ENCODE data around the gene ARMC6. TPM values are rescaled to one million over a fixed set of nuclear protein-coding genes. Genes with fewer than 3 reads are reported as not detected.

Gene ARMC6
- total and polyA plus RNA-seq, 2 of the 13 experiments (the other 11 are each of a cell fraction or from before 2014, with no cell fraction given) = 16.2 to 36.8 TPM

DNA sequence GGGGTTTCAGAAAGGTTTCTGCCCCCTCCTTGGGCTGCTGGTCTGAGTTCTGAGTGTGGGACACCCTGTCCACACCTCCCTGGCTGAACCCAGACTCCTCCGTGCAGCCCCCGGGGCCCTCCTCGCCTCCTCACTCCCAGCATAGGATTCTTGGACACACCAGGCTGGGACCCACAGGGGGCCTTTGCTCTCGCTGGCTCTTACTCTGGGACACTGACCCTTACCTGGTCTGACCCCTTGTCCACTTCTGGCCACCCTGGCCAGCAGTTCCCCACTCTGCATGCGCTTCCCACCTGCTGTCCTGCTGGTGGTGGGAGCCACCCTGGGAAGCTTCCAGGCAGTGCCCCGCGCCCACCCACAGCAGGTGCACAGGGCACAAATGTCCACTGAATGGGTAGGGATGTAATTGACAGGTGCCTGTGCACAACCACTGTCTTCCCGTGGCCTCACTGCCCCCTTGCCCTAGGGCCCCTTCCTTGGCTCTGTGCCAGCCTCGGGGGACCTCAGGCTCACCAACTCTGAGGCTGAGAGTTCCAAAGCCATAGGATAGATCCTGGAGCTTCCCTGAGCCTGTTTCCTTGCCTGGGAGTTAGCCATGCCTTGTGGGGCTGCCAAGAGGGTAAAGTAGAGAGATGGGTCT lies 23.4 kb downstream of the ARMC6 start:
- Histone ChIP-seq H3K36me3 (replicated peaks in 1 of 2; ENCODE audit: control insufficient read depth in 1 of 2, insufficient read depth in 2 of 2, low read length in 2 of 2) (peaks cover 28 to 58% of the 10 kb centered on the region in 2 experiments), H3K4me2 (ENCODE audit: low read depth, low read length) (no peak overlapping the region), H3K9ac (ENCODE audit: insufficient read depth, low read depth, low read length) (no peak overlapping the region), H4K20me1 (ENCODE audit: insufficient read depth, low read length) (no peaks in the 10 kb centered on the region), H3K27me3 (ENCODE audit: control insufficient read depth in 1 of 2, insufficient read depth in 2 of 2, low read length in 2 of 2) (no peaks in the 10 kb centered on the region), H3K79me2 (ENCODE audit: insufficient read depth, low read length) (no peaks in the 10 kb centered on the region), H3K9me3 (ENCODE audit: low read length) (no peaks in the 10 kb centered on the region), H3K4me1 (ENCODE audit: insufficient read depth, low read length) (peaks cover 41% of the 10 kb centered on the region), H3K27ac (ENCODE audit: extremely low read length, insufficient read depth, low read length) (no peak overlapping the region), H2AFZ (ENCODE audit: low read length) (no peak overlapping the region), H3K4me3 (replicated peaks in 1 of 3; ENCODE audit: insufficient read depth in 1 of 3, low read depth in 2 of 3, low read length in 3 of 3) (no peak overlapping the region)
- FAIRE-seq (no peak), DNase-seq (ENCODE audit: low spot score) (no peak), ATAC-seq (no peak)
- CTCF ChIA-PET (ENCODE audit: low intra/inter-chr PET ratio, low total read pairs) = no interaction called here
- intact Hi-C loops (cut with micrococcal nuclease; ENCODE audit: unreplicated experiment) (no loop called here), in situ Hi-C loops (cut with HindIII; ENCODE audit: extremely low pct_ligation_motif_present, low pct_unique_long_range_greater_than_20kb) (loop anchor here (5.0 kb wide), 1 partner anchor 56 kb away; no protein-coding TSS in a partner anchor)
- POLR2A ChIA-PET = interaction anchor here (0.7 kb wide), 1 partner anchor 164 kb away, joined by 3 read pairs; no protein-coding TSS in a partner anchor
- TF ChIP-seq, protein P1, sequence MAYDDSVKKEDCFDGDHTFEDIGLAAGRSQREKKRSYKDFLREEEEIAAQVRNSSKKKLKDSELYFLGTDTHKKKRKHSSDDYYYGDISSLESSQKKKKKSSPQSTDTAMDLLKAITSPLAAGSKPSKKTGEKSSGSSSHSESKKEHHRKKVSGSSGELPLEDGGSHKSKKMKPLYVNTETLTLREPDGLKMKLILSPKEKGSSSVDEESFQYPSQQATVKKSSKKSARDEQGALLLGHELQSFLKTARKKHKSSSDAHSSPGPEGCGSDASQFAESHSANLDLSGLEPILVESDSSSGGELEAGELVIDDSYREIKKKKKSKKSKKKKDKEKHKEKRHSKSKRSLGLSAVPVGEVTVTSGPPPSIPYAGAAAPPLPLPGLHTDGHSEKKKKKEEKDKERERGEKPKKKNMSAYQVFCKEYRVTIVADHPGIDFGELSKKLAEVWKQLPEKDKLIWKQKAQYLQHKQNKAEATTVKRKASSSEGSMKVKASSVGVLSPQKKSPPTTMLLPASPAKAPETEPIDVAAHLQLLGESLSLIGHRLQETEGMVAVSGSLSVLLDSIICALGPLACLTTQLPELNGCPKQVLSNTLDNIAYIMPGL (CRISPR knock-in tag; IDR thresholded peaks at IDR 0.05; ENCODE audit: borderline replicate concordance in 1 of 2, low read depth in 1 of 2) = no peak
- TF ChIP-seq, protein P2, sequence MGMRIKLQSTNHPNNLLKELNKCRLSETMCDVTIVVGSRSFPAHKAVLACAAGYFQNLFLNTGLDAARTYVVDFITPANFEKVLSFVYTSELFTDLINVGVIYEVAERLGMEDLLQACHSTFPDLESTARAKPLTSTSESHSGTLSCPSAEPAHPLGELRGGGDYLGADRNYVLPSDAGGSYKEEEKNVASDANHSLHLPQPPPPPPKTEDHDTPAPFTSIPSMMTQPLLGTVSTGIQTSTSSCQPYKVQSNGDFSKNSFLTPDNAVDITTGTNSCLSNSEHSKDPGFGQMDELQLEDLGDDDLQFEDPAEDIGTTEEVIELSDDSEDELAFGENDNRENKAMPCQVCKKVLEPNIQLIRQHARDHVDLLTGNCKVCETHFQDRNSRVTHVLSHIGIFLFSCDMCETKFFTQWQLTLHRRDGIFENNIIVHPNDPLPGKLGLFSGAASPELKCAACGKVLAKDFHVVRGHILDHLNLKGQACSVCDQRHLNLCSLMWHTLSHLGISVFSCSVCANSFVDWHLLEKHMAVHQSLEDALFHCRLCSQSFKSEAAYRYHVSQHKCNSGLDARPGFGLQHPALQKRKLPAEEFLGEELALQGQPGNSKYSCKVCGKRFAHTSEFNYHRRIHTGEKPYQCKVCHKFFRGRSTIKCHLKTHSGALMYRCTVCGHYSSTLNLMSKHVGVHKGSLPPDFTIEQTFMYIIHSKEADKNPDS (CRISPR knock-in tag; IDR thresholded peaks at IDR 0.05) = no peak
- no TSS peak for BruUV-seq (replicated peaks)
- WGBS (ENCODE audit: low lambda C conversion rate) = 73% methylated on average over 5 of the region's 9 CpGs

All from HepG2 (cell line).